BLaER1 (cell line): ENCODE results near the gene FAM72C.
"Not testable (repeated sequence)": the region's sequence is repeated elsewhere in the genome, so short reads cannot be mapped to it uniquely, and the experiment has no call there.

Experiments used
- H3K27ac ChIP-seq: shearing (Covaris generic); formaldehyde crosslinking; 2 replicates; pipeline ENCODE4 v1.8.1; 2022
- H3K27me3 ChIP-seq: shearing (Covaris generic); formaldehyde crosslinking; 2 replicates; pipeline ENCODE4 v1.8.1; 2022
- H3K36me3 ChIP-seq: shearing (Covaris generic); formaldehyde crosslinking; 2 replicates; pipeline ENCODE4 v1.8.1; 2022
- H3K4me1 ChIP-seq: shearing (Covaris generic); formaldehyde crosslinking; 2 replicates; pipeline ENCODE4 v1.8.1; 2022
- H3K4me2 ChIP-seq: shearing (Covaris generic); formaldehyde crosslinking; 2 replicates; pipeline ENCODE4 v1.8.1; 2022
- H3K4me3 ChIP-seq: shearing (Covaris generic); formaldehyde crosslinking; 2 replicates; pipeline ENCODE4 v1.8.1; 2022
- H3K9ac ChIP-seq: shearing (Covaris generic); formaldehyde crosslinking; 2 replicates; pipeline ENCODE4 v1.8.1; 2022
- H3K9me3 ChIP-seq: shearing (Covaris generic); formaldehyde crosslinking; 2 replicates; pipeline ENCODE4 v1.8.1; 2022
- H4K20me1 ChIP-seq: shearing (Covaris generic); formaldehyde crosslinking; 2 replicates; pipeline ENCODE4 v1.8.1; 2022

Gene FAM72C

GRCh38 chr1:143971924-143972700 lies at the start of gene FAM72C:
Gene FAM72C, minus strand, starts transcription at chr1:143971986. Its CDS starts 845 bp downstream, at chr1:143971141.
- H3K9ac ChIP-seq, H3K9me3 ChIP-seq, H3K4me3 ChIP-seq, H3K27ac ChIP-seq, H4K20me1 ChIP-seq, H3K27me3 ChIP-seq, H3K36me3 ChIP-seq, H3K4me1 ChIP-seq, H3K4me2 ChIP-seq: not testable (repeated sequence)

GRCh38 chr1:144020001-144020738 lies 48.4 kb upstream of the FAM72C start:
- not testable (repeated sequence) for H3K36me3 ChIP-seq, H3K27ac ChIP-seq, H3K4me3 ChIP-seq, H4K20me1 ChIP-seq, H3K4me1 ChIP-seq, H3K4me2 ChIP-seq, H3K9ac ChIP-seq, H3K27me3 ChIP-seq, H3K9me3 ChIP-seq

- not testable (repeated sequence) for H3K27ac ChIP-seq
These were observed 47.3 kb upstream of the FAM72C start for GRCh38 chr1:144019101-144019500.

GRCh38 chr1:144015180-144015966 lies 43.6 kb upstream of the FAM72C start:
- H3K9ac ChIP-seq, H3K9me3 ChIP-seq, H4K20me1 ChIP-seq, H3K27ac ChIP-seq, H3K4me3 ChIP-seq, H3K36me3 ChIP-seq, H3K4me2 ChIP-seq, H3K4me1 ChIP-seq, H3K27me3 ChIP-seq: not testable (repeated sequence)

More at GRCh38 chr1:144019101-144019500, 47.3 kb upstream of the FAM72C start:
- H4K20me1 ChIP-seq, H3K9ac ChIP-seq, H3K4me1 ChIP-seq, H3K4me3 ChIP-seq, H3K36me3 ChIP-seq, H3K27me3 ChIP-seq, H3K4me2 ChIP-seq, H3K9me3 ChIP-seq: not testable (repeated sequence)

- not testable (repeated sequence) for H3K9me3 ChIP-seq, H3K9ac ChIP-seq, H3K4me1 ChIP-seq, H3K36me3 ChIP-seq, H4K20me1 ChIP-seq, H3K4me2 ChIP-seq, H3K4me3 ChIP-seq, H3K27me3 ChIP-seq, H3K27ac ChIP-seq
These were observed 42.7 kb upstream of the FAM72C start for GRCh38 chr1:144014528-144014927.

GRCh38 chr1:144014121-144014520 lies 42.3 kb upstream of the FAM72C start:
- H3K4me3 ChIP-seq, H3K4me1 ChIP-seq, H3K27ac ChIP-seq, H3K4me2 ChIP-seq, H3K9me3 ChIP-seq, H3K36me3 ChIP-seq, H3K27me3 ChIP-seq, H4K20me1 ChIP-seq, H3K9ac ChIP-seq: not testable (repeated sequence)

- H3K9ac ChIP-seq, H3K4me3 ChIP-seq, H3K27ac ChIP-seq, H4K20me1 ChIP-seq, H3K9me3 ChIP-seq, H3K4me1 ChIP-seq, H3K27me3 ChIP-seq, H3K36me3 ChIP-seq, H3K4me2 ChIP-seq: not testable (repeated sequence)
These were observed 40.5 kb upstream of the FAM72C start for GRCh38 chr1:144012168-144012733.

- H3K4me3 ChIP-seq, H4K20me1 ChIP-seq: not testable (repeated sequence)
These were observed 37.6 kb upstream of the FAM72C start for GRCh38 chr1:144009410-144009809.

GRCh38 chr1:144004259-144004658 lies 32.5 kb upstream of the FAM72C start:
- H3K9ac ChIP-seq, H3K4me1 ChIP-seq, H3K27me3 ChIP-seq, H3K27ac ChIP-seq, H3K4me3 ChIP-seq, H3K36me3 ChIP-seq, H3K4me2 ChIP-seq, H4K20me1 ChIP-seq, H3K9me3 ChIP-seq: not testable (repeated sequence)

More at GRCh38 chr1:144009410-144009809, 37.6 kb upstream of the FAM72C start:
- not testable (repeated sequence) for H3K36me3 ChIP-seq, H3K27me3 ChIP-seq, H3K4me1 ChIP-seq, H3K9ac ChIP-seq, H3K27ac ChIP-seq, H3K9me3 ChIP-seq, H3K4me2 ChIP-seq

GRCh38 chr1:144003306-144004029 lies 31.7 kb upstream of the FAM72C start:
- not testable (repeated sequence) for H3K36me3 ChIP-seq, H3K27ac ChIP-seq, H3K4me3 ChIP-seq, H3K9me3 ChIP-seq, H3K4me1 ChIP-seq, H4K20me1 ChIP-seq, H3K9ac ChIP-seq, H3K27me3 ChIP-seq, H3K4me2 ChIP-seq

- not testable (repeated sequence) for H3K4me3 ChIP-seq, H3K4me2 ChIP-seq, H3K27ac ChIP-seq, H3K27me3 ChIP-seq, H3K4me1 ChIP-seq, H3K9me3 ChIP-seq, H3K9ac ChIP-seq, H3K36me3 ChIP-seq, H4K20me1 ChIP-seq
These were observed 30.5 kb upstream of the FAM72C start for GRCh38 chr1:144002141-144002881.

- not testable (repeated sequence) for H3K27me3 ChIP-seq, H3K27ac ChIP-seq, H3K9ac ChIP-seq, H3K4me3 ChIP-seq, H3K9me3 ChIP-seq, H3K4me1 ChIP-seq, H3K4me2 ChIP-seq, H3K36me3 ChIP-seq, H4K20me1 ChIP-seq
These were observed 29.3 kb upstream of the FAM72C start for GRCh38 chr1:144001077-144001476.

GRCh38 chr1:143996020-143996419 lies 24.2 kb upstream of the FAM72C start:
- not testable (repeated sequence) for H3K4me2 ChIP-seq, H4K20me1 ChIP-seq

More at GRCh38 chr1:143996020-143996419, 24.2 kb upstream of the FAM72C start:
- not testable (repeated sequence) for H3K36me3 ChIP-seq, H3K9me3 ChIP-seq, H3K4me3 ChIP-seq, H3K4me1 ChIP-seq, H3K9ac ChIP-seq, H3K27me3 ChIP-seq, H3K27ac ChIP-seq
